ENCODE data around the gene CDKN1A.
"Not testable (repeated sequence)": the region's sequence is repeated elsewhere in the genome, so short reads cannot be mapped to it uniquely, and the experiment has no call there.

CDKN1A gene

GRCh38 chr6:36695414-36695813, 16.9 kb downstream of the CDKN1A start:
- no peak for DNase-seq (ENCODE audit: low read depth in 2 of 2)

DNA sequence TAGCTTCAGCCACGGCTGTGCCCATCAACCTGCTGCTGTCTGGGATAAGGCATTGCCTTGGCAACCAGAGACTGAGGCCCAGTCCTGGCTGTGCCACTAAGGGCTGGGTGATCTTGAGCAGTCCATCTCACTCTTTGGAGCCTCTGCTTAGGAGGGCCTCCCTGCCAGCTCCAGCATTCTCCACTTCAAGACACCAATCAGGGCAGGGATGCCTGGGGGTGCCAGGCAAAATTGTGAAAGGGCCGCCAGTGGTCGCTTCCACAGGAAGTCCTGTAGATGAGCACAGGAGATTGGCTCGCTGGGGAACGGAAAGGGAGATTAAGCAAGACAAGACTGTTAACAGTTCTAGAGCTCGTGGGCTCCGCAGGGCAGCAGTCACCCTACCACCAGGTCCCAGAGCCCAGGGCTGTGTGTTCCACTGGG, 19.0 kb downstream of the CDKN1A start, which contains the start of gene RAB44:
Gene RAB44 (plus strand): TSS at position 346 of the 423 bp plus-strand sequence. CDS start 6,410 bp downstream, outside the sequence.
- no peak for DNase-seq (ENCODE audit: low read depth in 2 of 2)

DNA sequence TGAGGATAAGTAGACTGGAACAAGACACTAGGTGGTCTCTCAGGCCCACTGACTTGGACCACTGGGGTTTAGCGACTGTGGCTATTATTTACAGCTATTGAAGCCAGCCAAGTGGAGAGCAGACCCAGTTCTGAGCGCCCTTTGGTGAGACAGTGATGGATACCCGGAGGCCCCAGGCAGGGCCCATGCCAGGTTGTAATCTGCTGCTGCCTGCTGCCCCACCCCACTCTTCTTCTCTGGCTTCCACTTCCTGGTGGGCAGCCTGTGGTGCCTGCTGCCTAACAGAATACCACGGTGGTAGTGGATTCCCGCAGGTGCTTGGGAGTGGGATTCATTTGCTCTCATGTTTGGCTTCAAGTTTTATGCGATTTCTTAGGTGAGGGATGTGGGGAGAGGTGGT, 19.7 kb downstream of the CDKN1A start:
- no peak for DNase-seq (ENCODE audit: low read depth in 2 of 2)

DNA sequence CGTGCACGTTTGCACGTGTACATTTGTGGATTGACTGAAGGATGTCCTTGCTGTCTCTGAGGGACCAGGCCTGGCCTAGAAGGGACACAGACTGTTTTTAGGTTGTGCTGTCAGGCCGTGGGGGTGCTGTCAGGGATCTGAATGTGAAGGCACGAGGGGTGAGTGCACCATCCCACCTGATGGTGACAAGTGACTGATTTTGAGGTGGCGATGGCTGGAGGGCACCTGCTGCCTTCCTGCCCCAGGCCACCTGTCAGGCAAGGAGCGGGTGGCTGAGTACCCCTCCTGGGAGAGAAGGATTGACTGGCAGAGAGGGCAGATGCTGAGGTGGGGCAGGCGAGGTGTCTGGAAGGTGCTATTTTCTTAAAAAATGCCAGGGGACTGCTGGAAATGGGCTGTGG, 20.4 kb downstream of the CDKN1A start:
- no peak for DNase-seq (ENCODE audit: low read depth in 2 of 2)

DNA sequence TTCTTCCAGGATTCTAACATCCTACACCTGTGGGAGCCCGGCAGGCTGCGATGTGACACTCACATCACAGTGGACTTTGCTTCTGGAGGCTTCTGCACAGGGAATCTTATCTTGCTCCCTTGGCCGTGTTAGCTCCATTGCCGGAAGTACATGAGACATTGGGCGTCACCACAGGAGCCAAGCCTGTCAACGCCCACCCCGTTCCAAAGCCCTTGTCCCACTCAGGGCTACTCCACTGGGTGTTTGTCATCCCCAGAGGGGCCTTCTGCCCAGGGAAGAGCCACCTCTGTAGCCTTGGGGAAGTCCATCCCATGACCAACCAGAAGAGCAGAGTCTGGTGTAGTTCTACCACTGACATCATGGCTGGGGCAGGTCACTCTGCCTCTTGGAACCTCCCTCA, 20.8 kb downstream of the CDKN1A start:
- DNase-seq (ENCODE audit: low read depth in 2 of 2): no peak

GRCh38 chr6:36700071-36700812, 21.7 kb downstream of the CDKN1A start:
- no peak for DNase-seq (ENCODE audit: low read depth in 2 of 2)

- DNase-seq (ENCODE audit: low read depth in 2 of 2): no peak
These were observed 22.3 kb downstream of the CDKN1A start for GRCh38 chr6:36700831-36701230.

DNA sequence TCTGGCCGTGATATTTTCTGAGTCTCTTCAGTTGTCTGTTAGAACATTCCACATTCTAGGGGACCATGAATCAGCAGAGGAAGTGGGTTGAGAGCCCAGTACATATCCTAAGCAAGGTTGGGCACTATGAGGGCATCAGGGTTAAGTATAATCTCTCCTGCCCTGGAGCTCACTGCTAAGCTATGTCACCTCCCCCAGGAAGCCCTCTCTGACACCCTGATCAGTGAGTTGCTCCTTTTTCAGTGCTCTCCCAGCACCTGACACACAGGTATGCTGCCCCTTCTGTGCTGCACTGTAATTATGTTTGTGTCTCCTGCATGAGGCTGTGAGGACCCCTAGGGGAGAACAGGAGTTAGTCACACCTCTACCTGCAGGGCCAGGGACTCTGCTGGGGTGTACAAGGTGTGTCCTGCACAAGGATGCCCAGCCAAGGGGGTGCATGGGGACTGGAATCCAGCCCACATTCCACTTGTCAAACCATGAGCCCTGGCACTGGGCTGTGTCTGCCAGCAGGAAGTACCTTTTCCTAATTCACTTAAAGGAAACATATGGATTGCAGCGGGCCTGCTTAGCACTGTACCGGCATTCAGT, 23.0 kb downstream of the CDKN1A start:
- no peak for DNase-seq (ENCODE audit: low read depth in 2 of 2)

- no peak for DNase-seq (ENCODE audit: low read depth in 2 of 2)
These were observed 24.1 kb downstream of the CDKN1A start for GRCh38 chr6:36702656-36703055.

DNA sequence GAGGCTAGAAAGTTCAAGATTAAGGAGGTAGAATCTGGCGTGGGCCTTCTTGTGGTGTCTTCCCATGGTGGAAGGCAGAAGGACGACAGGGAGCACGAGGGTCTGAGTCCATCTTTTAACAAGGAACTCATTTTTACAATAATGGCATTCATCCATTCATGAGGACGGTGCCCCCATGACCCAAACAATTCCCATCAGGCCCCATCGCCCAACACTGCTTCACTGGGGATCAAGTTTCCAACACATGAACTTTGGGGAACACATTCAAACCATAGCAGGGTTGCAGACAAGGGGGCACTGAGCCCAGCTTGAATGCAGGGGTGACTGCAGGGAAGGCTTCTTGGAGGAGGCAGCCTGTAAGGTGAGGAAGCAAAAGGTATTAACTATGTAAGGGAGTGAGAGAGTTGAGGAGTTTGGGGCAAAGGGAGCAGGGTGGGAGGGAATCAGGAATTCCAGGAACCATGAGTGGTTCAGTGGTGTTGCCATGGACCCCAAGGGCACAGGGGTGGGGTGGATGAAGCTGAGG, 24.6 kb downstream of the CDKN1A start:
- DNase-seq (ENCODE audit: low read depth in 2 of 2): no peak

- no peak for DNase-seq (ENCODE audit: low read depth in 2 of 2)
These were observed 25.5 kb downstream of the CDKN1A start for GRCh38 chr6:36703982-36704381.

DNA sequence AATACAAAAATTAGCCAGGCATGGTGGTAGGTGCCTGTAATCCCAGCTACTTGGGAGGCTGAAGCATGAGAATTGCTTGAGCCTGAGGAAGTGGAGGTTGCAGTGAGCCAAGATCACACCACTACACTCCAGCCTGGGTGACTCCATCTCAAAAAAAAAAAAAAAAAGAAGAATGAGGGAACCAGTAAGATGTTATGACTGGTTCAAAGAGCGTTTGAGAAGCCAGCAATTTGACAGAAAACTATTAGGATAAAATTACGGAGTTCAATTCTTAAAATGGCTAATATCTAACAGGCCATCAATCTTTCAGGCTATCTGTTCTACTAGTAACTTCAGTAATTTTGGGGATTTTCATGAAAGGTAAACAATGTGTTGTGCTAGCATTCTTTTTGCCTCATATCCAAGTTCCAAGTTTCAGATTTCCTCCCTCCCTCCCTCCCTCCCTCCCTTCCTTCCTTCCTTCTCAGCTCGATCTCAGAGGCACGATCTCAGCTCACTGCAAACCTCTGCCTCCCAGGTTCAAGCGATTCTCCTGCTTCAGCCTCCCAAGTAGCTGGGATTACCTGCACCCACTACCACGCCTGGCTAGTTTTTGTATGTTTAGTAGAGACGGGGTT, 26.6 kb downstream of the CDKN1A start:
- not testable (repeated sequence) for DNase-seq (ENCODE audit: low read depth in 2 of 2)

GRCh38 chr6:36706339-36706738, 27.8 kb downstream of the CDKN1A start:
- no peak for DNase-seq (ENCODE audit: low read depth in 2 of 2)

DNA sequence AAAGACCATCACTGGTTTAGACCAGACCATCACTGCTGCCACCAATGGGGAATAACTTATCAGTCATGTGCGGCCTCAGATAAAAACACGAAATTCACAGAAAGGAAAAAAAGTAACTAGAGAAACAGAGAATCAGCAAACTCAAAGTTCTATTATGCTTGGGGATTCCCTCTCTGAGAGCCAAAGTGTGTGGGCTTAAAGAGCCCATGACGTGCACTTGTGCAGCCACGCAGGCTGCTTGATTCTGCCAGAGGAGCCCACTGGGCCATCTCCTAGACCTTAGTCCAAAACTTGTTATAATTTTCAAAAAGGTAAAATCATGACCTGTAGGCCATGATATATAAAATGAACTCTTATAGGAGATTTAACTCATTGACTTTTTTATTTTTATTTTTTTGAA, 34.3 kb downstream of the CDKN1A start:
- DNase-seq (ENCODE audit: low read depth in 2 of 2): no peak

DNA sequence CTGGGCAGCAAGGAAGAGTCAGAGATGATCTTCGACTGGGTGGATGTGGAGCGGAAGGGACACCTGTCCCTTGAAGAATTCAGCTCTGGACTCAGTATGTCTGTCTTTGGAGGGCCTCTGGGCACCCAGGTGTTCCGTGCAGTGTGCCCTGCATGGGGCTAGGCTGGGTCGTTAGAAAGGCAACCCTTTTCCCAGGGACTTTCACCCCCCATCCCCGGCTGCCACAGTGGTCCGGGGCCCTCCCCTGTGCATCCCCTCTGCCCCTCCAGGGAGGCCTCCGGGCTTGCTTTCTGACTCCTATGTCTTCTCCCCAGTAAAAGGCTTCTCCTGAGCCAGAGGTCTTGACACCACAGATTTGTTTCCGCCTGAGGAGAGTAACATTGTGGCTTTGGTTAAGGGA, 35.3 kb downstream of the CDKN1A start:
- DNase-seq (ENCODE audit: low read depth in 2 of 2): no peak

DNA sequence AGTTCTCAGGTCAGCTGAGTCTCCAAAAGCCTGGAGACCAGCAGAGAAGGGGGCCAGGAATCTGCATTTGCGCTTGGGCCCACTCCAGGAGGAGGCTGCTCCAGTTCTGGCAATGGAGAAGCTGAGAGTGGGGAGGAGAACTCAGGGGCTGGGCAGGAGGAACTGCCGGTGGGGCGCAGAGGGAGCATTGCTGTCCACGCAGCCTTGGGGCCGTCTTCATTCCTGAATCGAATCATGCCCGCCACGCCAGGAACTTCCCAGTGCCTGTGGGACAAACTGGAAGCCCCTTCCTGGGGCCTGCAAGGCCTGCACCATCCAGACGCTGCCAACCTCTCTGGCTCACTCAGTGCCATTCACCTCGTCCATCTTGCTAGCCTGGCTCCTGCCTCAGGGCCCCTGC, 36.0 kb downstream of the CDKN1A start:
- no peak for DNase-seq (ENCODE audit: low read depth in 2 of 2)

DNA sequence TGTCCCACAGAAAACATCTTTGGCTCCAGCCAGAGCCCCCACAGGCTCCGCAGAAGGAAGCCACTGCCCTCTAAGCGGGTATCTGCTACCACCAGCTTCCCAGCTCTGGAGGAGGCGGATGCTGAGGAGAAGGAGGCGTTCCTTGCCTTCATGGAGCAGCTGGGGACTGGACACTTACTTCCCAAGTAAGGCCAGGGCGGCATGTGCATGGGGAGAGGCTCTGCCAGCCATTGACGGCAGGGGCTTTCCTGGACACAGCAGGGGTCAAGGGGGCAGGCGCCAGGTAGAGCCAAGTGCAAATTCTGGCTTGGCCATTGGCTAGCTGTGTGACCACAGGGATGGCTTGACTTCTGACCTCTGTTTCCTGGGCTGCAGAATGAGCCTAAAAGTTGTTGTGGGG, 37.0 kb downstream of the CDKN1A start:
- DNase-seq (ENCODE audit: low read depth in 2 of 2): no peak

DNA sequence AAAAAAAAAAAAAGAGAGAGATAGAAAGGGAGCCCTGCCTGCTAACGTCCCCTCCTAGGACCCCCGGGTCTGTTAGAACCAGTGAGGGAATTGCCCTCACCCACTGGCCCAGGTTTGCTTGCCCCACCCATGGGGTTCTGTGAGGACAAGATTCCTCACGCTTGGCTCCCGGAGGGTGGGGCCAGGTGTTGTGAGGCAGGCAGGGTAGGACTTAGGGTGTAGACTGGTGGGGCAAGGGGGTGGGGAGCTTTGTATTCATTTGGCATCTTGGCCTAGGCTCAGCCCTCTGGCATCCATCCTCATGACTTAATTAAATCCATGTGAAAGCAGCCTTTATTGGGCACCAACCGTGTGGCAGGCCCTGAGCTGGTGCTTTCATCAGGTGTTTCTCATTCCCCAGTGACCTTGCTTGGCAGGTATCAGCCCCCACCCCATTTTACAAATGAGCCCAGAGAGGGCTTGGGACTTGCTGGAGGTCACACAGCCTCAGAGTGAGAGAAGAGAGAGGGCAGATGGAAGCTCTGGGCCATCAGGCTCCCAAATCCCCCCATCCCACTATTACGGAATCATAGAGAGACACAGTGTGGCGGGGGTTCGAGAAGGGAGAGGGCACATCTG, 38.1 kb downstream of the CDKN1A start:
- no peak for DNase-seq (ENCODE audit: low read depth in 2 of 2)

GRCh38 chr6:36717231-36717825, 38.8 kb downstream of the CDKN1A start:
- no peak for DNase-seq (ENCODE audit: low read depth in 2 of 2)

GRCh38 chr6:36717871-36718540, 39.5 kb downstream of the CDKN1A start:
- no peak for DNase-seq (ENCODE audit: low read depth in 2 of 2)

- no peak for DNase-seq (ENCODE audit: low read depth in 2 of 2)
These were observed 40.0 kb downstream of the CDKN1A start for GRCh38 chr6:36718560-36718959.
